HEK293 (cell line): ENCODE measurements around the gene LCN10.
A peak's percentile ranks its signal among the peaks of the same experiment; 100 is the strongest.

Experiments
- CTCF ChIA-PET: fragments of 350-600 bp; formaldehyde crosslinking; extraction: SDS; loops from one replicate; lab custom pipeline; 2021; ENCODE audit warnings: antibody characterized with exemption; lab: Yijun Ruan, JAX
- POLR2A ChIA-PET: fragments of 300-600 bp; formaldehyde crosslinking; extraction: SDS; loops from one replicate; lab custom pipeline; 2020; ENCODE audit warnings: antibody characterized with exemption, inconsistent platforms; lab: Yijun Ruan, JAX
- H3K27ac ChIP-seq: fragments of 200-500 bp; sonication (Bioruptor generic); 2 replicates; pipeline ENCODE4 v1.5.1; 2014; ENCODE audit warnings: low read depth, low read length, control low read depth, inconsistent platforms; ENCODE audit errors: extremely low read depth
- H3K36me3 ChIP-seq, 2 experiments: fragments of 200-500 bp in 1 of 2; sonication (Bioruptor generic) in 1 of 2; 1 replicate in 1 of 2; 2 replicates in 1 of 2; pipeline ENCODE4 v1.5.1; 2014 to 2017; ENCODE audit warnings: inconsistent platforms in 2 of 2, low read length in 2 of 2; ENCODE audit not compliant: control insufficient read depth in 2 of 2, insufficient read depth in 1 of 2
- H3K4me1 ChIP-seq: fragments of 200-500 bp; sonication (Bioruptor generic); 2 replicates; pipeline ENCODE4 v1.5.1; 2014; ENCODE audit warnings: mild to moderate bottlenecking, low read length, inconsistent platforms; ENCODE audit not compliant: control insufficient read depth, insufficient read depth
- H3K4me3 ChIP-seq: 2 replicates; pipeline ENCODE4 v1.5.1; 2011; ENCODE audit warnings: low read depth, mild to moderate bottlenecking, control low read depth, low read length, moderate library complexity
- H3K9me3 ChIP-seq: fragments of 200-500 bp; sonication (Bioruptor generic); 2 replicates; pipeline ENCODE4 v1.5.1; 2014; ENCODE audit warnings: low read depth, low read length, inconsistent platforms; ENCODE audit not compliant: control insufficient read depth, insufficient read depth
- HOXC10 ChIP-seq: sonication (generic); formaldehyde crosslinking; IDR thresholded peaks from 2 replicates; pipeline ENCODE4 v1.8.1; 2023; ENCODE audit warnings: mild to moderate bottlenecking, missing genetic modification reagents
- KLF7 ChIP-seq: fragments of 450-650 bp; formaldehyde crosslinking; IDR thresholded peaks from 2 replicates; pipeline ENCODE4 v1.5.1; 2016; ENCODE audit warnings: missing biosample characterization, missing genetic modification characterization, borderline replicate concordance
- PRDM1 ChIP-seq: fragments of 450-650 bp; formaldehyde crosslinking; IDR thresholded peaks from 2 replicates; pipeline ENCODE4; 2016; ENCODE audit warnings: missing biosample characterization, missing genetic modification characterization
- RBAK ChIP-seq: fragments of 450-650 bp; formaldehyde crosslinking; IDR thresholded peaks from 2 replicates; pipeline ENCODE4 v1.5.1; 2016; ENCODE audit warnings: missing biosample characterization, missing genetic modification characterization
- ZBTB1 ChIP-seq: fragments of 450-650 bp; formaldehyde crosslinking; IDR thresholded peaks from 2 replicates; pipeline ENCODE4 v1.5.1; 2016; ENCODE audit warnings: missing biosample characterization, missing genetic modification characterization
- ZEB2 ChIP-seq: fragments of 450-650 bp; formaldehyde crosslinking; IDR thresholded peaks from 2 replicates; pipeline ENCODE4 v1.5.1; 2016; ENCODE audit warnings: missing biosample characterization, missing genetic modification characterization
- ZNF10 ChIP-seq: fragments of 450-650 bp; formaldehyde crosslinking; IDR thresholded peaks from 2 replicates; pipeline ENCODE4 v1.5.1; 2017; ENCODE audit warnings: missing biosample characterization, missing genetic modification characterization
- ZNF157 ChIP-seq: fragments of 450-650 bp; formaldehyde crosslinking; IDR thresholded peaks from 2 replicates; pipeline ENCODE4 v1.5.1; 2016; ENCODE audit warnings: missing biosample characterization, missing genetic modification characterization
- ZNF175 ChIP-seq: fragments of 450-650 bp; formaldehyde crosslinking; IDR thresholded peaks from 2 replicates; pipeline ENCODE4 v1.5.1; 2016; ENCODE audit warnings: missing biosample characterization, missing genetic modification characterization
- ZNF184 ChIP-seq: fragments of 450-650 bp; IDR thresholded peaks from 2 replicates; pipeline ENCODE4 v1.5.1; 2018; ENCODE audit warnings: missing biosample characterization, mild to moderate bottlenecking, missing genetic modification characterization
- ZNF19 ChIP-seq: fragments of 450-650 bp; formaldehyde crosslinking; IDR thresholded peaks from 2 replicates; pipeline ENCODE4; 2016; ENCODE audit warnings: missing biosample characterization, missing genetic modification characterization, low read depth
- ZNF23 ChIP-seq: fragments of 450-650 bp; formaldehyde crosslinking; IDR thresholded peaks from 2 replicates; pipeline ENCODE4 v1.5.1; 2016; ENCODE audit warnings: missing biosample characterization, missing genetic modification characterization, borderline replicate concordance
- ZNF24 ChIP-seq: fragments of 450-650 bp; formaldehyde crosslinking; IDR thresholded peaks from 2 replicates; pipeline ENCODE4 v1.5.1; 2016; ENCODE audit warnings: missing biosample characterization, missing genetic modification characterization
- ZNF274 ChIP-seq, 2 experiments: fragments of 200-500 bp in 1 of 2; fragments of 450-650 bp in 1 of 2; sonication (Bioruptor generic) in 1 of 2; formaldehyde crosslinking in 1 of 2; IDR thresholded peaks; 2 replicates each; pipeline versions ENCODE4 v1.5.1 to v1.6.1; 2014 to 2016; ENCODE audit warnings: borderline replicate concordance in 1 of 2, inconsistent platforms in 1 of 2, low read length in 1 of 2, missing biosample characterization in 1 of 2, missing genetic modification characterization in 1 of 2
- ZNF433 ChIP-seq: fragments of 450-650 bp; formaldehyde crosslinking; IDR thresholded peaks from 2 replicates; pipeline ENCODE4 v1.5.1; 2016; ENCODE audit warnings: missing biosample characterization, missing genetic modification characterization, low read depth
- ZNF621 ChIP-seq: fragments of 450-650 bp; formaldehyde crosslinking; IDR thresholded peaks from 2 replicates; pipeline ENCODE4 v1.5.1; 2017; ENCODE audit warnings: missing biosample characterization, missing genetic modification characterization
- ZNF629 ChIP-seq: fragments of 450-650 bp; formaldehyde crosslinking; IDR thresholded peaks from 2 replicates; pipeline ENCODE4 v1.5.1; 2017; ENCODE audit warnings: missing biosample characterization, missing genetic modification characterization
- ZNF791 ChIP-seq: fragments of 450-650 bp; formaldehyde crosslinking; IDR thresholded peaks from 2 replicates; pipeline ENCODE4 v1.5.1; 2016; ENCODE audit warnings: missing biosample characterization, missing genetic modification characterization
- ZXDB ChIP-seq: fragments of 450-650 bp; formaldehyde crosslinking; IDR thresholded peaks from 2 replicates; pipeline ENCODE4 v1.5.1; 2016; ENCODE audit warnings: missing biosample characterization, missing genetic modification characterization
- TF ChIP-seq, protein P1 (sequence below): IDR thresholded peaks from 2 replicates; pipeline ENCODE4 v1.6.1; 2011; ENCODE audit warnings: mild to moderate bottlenecking, low read depth, low read length, borderline replicate concordance
- TF ChIP-seq, protein P2 (sequence below): fragments of 450-650 bp; formaldehyde crosslinking; IDR thresholded peaks from 2 replicates; pipeline ENCODE4 v1.5.1; 2016; ENCODE audit warnings: missing biosample characterization, missing genetic modification characterization
- TF ChIP-seq, protein P3 (sequence below): fragments of 450-650 bp; formaldehyde crosslinking; IDR thresholded peaks from 2 replicates; pipeline ENCODE4 v1.5.1; 2017; ENCODE audit warnings: missing biosample characterization, missing genetic modification characterization
- TF ChIP-seq, protein P4 (sequence below): fragments of 450-650 bp; IDR thresholded peaks from 2 replicates; pipeline ENCODE4 v1.5.1; 2018; ENCODE audit warnings: missing biosample characterization, mild to moderate bottlenecking, missing genetic modification characterization
- TF ChIP-seq, protein P5 (sequence below): fragments of 450-650 bp; formaldehyde crosslinking; IDR thresholded peaks from 2 replicates; pipeline ENCODE4 v1.5.1; 2016; ENCODE audit warnings: missing biosample characterization, missing genetic modification characterization
- TF ChIP-seq, protein P6 (sequence below): fragments of 450-650 bp; formaldehyde crosslinking; IDR thresholded peaks from 2 replicates; pipeline ENCODE4 v1.5.1; 2016; ENCODE audit warnings: missing biosample characterization, missing genetic modification characterization
- TF ChIP-seq, protein P7 (sequence below): fragments of 450-650 bp; formaldehyde crosslinking; IDR thresholded peaks from 2 replicates; pipeline ENCODE4 v1.5.1; 2016; ENCODE audit warnings: missing biosample characterization, missing genetic modification characterization

Gene LCN10

DNA sequence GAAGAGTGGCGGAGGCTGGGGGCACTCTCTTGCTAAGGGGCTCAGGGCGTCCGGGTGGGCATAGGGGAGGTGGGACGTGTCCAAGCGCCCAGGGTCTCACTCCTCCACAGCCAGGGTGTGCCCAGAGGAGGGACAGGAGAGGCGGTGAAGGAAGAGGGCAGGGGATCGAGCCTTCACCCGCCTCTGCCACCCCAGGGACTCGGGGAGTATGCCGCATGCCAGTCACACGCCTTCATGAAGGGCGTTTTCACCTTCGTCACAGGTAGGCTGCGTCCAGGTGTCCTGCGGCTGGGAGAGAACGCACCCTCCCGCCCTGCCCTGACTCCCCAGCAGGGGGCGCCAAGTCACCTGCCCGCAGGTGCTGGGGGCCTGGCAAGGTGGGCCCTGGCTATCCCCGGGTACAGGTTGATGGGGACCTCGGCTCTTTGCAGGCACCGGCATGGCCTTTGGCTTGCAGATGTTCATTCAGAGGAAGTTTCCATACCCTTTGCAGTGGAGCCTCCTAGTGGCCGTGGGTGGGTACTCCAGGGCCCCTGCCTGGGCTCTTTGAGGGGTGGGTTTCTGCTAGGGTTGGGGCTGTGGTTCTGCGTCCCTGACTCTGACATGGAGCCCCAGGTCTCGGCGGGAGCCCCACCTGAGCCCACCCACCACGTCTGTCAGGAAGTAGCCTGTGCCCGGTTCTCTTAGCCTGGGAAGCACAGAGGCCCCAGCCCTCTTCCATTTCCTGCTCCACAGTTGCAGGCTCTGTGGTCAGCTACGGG lies 49.0 kb upstream of the LCN10 start:
- CTCF ChIA-PET: interaction anchor here (0.6 to 3.0 kb wide), 20 partner anchors 10 to 582 kb away, joined by 3 to 18 read pairs (median 5); partner anchors contain the start of genes AJM1, LCN8 and RABL6
- no peak for TF ChIP-seq RBAK (tag by site-specific recombination)
- TF ChIP-seq ZBTB1: no peak
- TF ChIP-seq, protein P1, sequence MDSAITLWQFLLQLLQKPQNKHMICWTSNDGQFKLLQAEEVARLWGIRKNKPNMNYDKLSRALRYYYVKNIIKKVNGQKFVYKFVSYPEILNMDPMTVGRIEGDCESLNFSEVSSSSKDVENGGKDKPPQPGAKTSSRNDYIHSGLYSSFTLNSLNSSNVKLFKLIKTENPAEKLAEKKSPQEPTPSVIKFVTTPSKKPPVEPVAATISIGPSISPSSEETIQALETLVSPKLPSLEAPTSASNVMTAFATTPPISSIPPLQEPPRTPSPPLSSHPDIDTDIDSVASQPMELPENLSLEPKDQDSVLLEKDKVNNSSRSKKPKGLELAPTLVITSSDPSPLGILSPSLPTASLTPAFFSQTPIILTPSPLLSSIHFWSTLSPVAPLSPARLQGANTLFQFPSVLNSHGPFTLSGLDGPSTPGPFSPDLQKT: no peak
- TF ChIP-seq ZNF23: no peak
- TF ChIP-seq ZNF19: no peak
- TF ChIP-seq, protein P2, sequence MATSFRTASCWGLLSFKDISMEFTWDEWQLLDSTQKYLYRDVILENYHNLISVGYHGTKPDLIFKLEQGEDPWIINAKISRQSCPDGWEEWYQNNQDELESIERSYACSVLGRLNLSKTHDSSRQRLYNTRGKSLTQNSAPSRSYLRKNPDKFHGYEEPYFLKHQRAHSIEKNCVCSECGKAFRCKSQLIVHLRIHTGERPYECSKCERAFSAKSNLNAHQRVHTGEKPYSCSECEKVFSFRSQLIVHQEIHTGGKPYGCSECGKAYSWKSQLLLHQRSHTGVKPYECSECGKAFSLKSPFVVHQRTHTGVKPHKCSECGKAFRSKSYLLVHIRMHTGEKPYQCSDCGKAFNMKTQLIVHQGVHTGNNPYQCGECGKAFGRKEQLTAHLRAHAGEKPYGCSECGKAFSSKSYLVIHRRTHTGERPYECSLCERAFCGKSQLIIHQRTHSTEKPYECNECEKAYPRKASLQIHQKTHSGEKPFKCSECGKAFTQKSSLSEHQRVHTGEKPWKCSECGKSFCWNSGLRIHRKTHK (tag by site-specific recombination): no peak
- no peak for TF ChIP-seq ZNF157 (tag by site-specific recombination)
- no peak for TF ChIP-seq ZNF184
- no peak for TF ChIP-seq ZNF274 (IDR thresholded peaks at IDR 0.05; ENCODE audit: low read length)
- no peak for TF ChIP-seq ZNF274 (tag by site-specific recombination; IDR thresholded peaks at IDR 0.05; ENCODE audit: borderline replicate concordance)
- TF ChIP-seq ZEB2 (tag by site-specific recombination): peak; percentile 99
- TF ChIP-seq PRDM1 (tag by site-specific recombination): no peak
- TF ChIP-seq HOXC10 (CRISPR knock-in tag): no peak
- TF ChIP-seq ZNF24 (tag by site-specific recombination): no peak
- no peak for TF ChIP-seq ZNF621
- no peak for TF ChIP-seq KLF7 (tag by site-specific recombination)
- TF ChIP-seq ZXDB (tag by site-specific recombination): peak; percentile 51; the same call in 1 of the 2 replicates
- no peak; the same call in 1 of the 2 replicates for TF ChIP-seq ZNF175 (tag by site-specific recombination)
- no peak for TF ChIP-seq ZNF629
- TF ChIP-seq, protein P3, sequence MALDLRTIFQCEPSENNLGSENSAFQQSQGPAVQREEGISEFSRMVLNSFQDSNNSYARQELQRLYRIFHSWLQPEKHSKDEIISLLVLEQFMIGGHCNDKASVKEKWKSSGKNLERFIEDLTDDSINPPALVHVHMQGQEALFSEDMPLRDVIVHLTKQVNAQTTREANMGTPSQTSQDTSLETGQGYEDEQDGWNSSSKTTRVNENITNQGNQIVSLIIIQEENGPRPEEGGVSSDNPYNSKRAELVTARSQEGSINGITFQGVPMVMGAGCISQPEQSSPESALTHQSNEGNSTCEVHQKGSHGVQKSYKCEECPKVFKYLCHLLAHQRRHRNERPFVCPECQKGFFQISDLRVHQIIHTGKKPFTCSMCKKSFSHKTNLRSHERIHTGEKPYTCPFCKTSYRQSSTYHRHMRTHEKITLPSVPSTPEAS (tag by site-specific recombination): no peak
- TF ChIP-seq, protein P4, sequence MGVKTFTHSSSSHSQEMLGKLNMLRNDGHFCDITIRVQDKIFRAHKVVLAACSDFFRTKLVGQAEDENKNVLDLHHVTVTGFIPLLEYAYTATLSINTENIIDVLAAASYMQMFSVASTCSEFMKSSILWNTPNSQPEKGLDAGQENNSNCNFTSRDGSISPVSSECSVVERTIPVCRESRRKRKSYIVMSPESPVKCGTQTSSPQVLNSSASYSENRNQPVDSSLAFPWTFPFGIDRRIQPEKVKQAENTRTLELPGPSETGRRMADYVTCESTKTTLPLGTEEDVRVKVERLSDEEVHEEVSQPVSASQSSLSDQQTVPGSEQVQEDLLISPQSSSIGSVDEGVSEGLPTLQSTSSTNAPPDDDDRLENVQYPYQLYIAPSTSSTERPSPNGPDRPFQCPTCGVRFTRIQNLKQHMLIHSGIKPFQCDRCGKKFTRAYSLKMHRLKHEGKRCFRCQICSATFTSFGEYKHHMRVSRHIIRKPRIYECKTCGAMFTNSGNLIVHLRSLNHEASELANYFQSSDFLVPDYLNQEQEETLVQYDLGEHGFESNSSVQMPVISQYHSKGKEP (tag by site-specific recombination): no peak
- TF ChIP-seq, protein P5, sequence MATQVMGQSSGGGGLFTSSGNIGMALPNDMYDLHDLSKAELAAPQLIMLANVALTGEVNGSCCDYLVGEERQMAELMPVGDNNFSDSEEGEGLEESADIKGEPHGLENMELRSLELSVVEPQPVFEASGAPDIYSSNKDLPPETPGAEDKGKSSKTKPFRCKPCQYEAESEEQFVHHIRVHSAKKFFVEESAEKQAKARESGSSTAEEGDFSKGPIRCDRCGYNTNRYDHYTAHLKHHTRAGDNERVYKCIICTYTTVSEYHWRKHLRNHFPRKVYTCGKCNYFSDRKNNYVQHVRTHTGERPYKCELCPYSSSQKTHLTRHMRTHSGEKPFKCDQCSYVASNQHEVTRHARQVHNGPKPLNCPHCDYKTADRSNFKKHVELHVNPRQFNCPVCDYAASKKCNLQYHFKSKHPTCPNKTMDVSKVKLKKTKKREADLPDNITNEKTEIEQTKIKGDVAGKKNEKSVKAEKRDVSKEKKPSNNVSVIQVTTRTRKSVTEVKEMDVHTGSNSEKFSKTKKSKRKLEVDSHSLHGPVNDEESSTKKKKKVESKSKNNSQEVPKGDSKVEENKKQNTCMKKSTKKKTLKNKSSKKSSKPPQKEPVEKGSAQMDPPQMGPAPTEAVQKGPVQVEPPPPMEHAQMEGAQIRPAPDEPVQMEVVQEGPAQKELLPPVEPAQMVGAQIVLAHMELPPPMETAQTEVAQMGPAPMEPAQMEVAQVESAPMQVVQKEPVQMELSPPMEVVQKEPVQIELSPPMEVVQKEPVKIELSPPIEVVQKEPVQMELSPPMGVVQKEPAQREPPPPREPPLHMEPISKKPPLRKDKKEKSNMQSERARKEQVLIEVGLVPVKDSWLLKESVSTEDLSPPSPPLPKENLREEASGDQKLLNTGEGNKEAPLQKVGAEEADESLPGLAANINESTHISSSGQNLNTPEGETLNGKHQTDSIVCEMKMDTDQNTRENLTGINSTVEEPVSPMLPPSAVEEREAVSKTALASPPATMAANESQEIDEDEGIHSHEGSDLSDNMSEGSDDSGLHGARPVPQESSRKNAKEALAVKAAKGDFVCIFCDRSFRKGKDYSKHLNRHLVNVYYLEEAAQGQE (tag by site-specific recombination): no peak
- no peak for TF ChIP-seq ZNF10 (tag by site-specific recombination)
- TF ChIP-seq ZNF433: no peak
- no peak for TF ChIP-seq ZNF791 (tag by site-specific recombination)
- TF ChIP-seq, protein P6, sequence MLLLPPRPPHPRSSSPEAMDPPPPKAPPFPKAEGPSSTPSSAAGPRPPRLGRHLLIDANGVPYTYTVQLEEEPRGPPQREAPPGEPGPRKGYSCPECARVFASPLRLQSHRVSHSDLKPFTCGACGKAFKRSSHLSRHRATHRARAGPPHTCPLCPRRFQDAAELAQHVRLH (tag by site-specific recombination): no peak
- TF ChIP-seq, protein P7, sequence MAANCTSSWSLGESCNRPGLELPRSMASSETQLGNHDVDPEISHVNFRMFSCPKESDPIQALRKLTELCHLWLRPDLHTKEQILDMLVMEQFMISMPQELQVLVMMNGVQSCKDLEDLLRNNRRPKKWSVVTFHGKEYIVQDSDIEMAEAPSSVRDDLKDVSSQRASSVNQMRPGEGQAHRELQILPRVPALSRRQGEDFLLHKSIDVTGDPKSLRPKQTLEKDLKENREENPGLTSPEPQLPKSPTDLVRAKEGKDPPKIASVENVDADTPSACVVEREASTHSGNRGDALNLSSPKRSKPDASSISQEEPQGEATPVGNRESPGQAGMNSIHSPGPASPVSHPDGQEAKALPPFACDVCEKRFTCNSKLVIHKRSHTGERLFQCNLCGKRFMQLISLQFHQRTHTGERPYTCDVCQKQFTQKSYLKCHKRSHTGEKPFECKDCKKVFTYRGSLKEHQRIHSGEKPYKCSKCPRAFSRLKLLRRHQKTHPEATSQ (tag by site-specific recombination): no peak

More for the DNA sequence above, 49.0 kb upstream of the LCN10 start:
- Histone ChIP-seq H3K9me3 (no peaks in the 10 kb centered on the region), H3K36me3 (peaks cover 0 to 21% of the 10 kb centered on the region in 2 experiments; a peak in 1 of 3 replicates), H3K4me1 (peaks cover 10% of the 10 kb centered on the region), H3K27ac (peak overlapping the region; percentile 74), H3K4me3 (peak overlapping the region; percentile 47)
- POLR2A ChIA-PET: interaction anchor here (0.9 to 2.6 kb wide), 5 partner anchors 9 to 449 kb away, joined by 3 to 24 read pairs (median 6); partner anchors contain the start of gene TUBB4B
